Stimulated activated CD8-positive, alpha-beta memory T cell treated with anti-CD3 and anti-CD28 coated beads, Interleukin-12 subunit alpha, Interleukin-12 subunit beta, amount 100 ng/mL, for 24 hours (primary cell): ENCODE data around the gene WDR7.

Experiments
- DNase-seq: peaks from one replicate; pipeline ENCODE4 v3.0.0-alpha.2; 2020; ENCODE audit errors: extremely low read depth

The WDR7 gene

GRCh38 chr18:57040175-57040574 is 389.0 kb downstream of the WDR7 start:
- DNase-seq: no peak

DNA sequence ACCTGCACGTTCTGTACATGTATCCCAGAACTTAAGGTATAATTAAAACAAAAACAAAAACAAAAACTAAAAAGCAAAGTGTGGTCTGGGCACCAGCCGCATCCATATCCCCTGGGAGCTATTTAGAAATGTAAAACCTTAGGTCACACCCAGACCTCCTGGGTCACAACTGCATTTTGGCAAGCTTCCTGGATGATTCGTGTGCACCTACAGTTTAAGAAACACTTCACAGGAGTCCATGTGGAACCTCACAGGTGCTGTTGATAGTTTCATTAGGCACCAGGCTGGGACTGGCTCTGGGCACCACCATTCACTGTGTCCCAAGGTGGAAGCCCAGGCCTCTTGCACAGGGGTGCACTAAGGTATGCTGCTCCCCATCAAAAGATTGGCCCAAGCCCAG is 392.1 kb downstream of the WDR7 start:
- DNase-seq: no peak

- DNase-seq: no peak
Observed at GRCh38 chr18:57048351-57048750, 397.2 kb downstream of the WDR7 start.

DNA sequence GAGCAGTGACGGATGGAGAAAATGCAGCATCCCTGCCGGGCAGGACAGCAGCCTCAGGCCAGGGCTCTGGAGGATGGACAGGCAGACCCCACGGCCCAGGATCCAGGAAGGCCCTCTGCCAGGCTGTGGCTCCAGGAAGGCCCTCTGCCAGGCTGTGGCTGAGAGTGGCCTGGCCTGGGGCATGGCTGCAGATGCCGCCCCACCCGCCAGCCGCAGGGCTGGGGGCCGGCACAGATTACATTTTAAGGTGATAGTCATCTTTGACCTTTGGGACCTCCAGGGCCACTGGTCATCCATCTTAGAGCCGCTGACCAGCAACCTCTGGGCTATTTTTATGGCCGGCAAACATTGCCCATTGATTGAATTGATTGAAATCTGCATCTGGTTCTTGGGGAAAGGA is 397.7 kb downstream of the WDR7 start:
- no peak for DNase-seq

DNA sequence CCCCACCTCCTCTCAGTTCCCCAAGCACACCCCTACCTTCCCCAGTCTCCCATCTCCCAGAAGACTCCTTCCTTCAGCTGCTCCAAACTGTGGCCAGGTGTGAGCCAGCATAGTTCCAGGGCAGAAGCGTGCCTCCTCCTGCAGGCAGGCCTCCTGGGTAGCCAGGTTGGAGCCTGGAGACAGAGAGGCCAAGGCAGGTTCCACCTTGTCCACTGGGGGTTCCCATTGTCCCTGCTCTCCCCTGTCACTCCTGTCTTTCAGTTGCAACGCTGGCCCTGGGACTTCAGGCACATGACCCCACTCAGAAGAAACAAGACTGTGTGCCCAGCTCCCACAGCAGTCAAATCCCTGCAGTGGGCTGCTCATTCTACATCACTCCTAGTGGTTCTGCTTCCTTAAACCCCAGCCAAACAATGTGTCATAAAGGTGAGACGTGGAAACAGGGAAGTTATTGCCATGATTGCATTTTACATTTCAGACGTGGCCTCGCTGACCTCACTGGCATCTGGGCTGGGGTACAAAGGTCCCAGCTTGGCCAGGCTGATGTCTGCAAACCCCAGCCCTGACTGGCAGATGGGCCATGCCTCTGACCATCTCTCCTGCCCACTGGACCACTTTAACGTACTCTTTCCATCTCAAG is 399.3 kb downstream of the WDR7 start:
- DNase-seq: no peak

GRCh38 chr18:57051021-57051656 is 400.0 kb downstream of the WDR7 start:
- no peak for DNase-seq

- DNase-seq: no peak
Observed at GRCh38 chr18:57051657-57052044, 400.5 kb downstream of the WDR7 start.

GRCh38 chr18:57052173-57052572 is 401.0 kb downstream of the WDR7 start:
- no peak for DNase-seq

DNA sequence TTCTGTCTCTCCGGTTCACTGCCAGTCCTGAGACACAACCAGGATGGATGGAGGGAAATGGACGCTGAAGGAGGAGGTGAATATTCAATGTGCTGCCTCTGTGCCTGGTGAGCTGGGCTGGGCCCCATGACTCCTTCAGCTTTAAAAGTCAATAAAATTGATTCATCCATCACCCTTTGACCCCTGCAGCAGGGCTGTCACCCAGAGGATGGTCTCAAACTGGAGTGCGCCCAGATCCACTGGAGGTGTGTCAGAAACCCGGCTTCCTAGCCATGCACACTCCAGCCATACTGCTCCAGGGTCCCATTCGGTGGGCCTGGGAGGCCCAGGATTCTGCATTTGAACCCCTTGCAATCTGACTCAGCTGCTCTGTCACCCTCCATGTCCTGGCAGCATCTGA is 401.6 kb downstream of the WDR7 start:
- DNase-seq: no peak

DNA sequence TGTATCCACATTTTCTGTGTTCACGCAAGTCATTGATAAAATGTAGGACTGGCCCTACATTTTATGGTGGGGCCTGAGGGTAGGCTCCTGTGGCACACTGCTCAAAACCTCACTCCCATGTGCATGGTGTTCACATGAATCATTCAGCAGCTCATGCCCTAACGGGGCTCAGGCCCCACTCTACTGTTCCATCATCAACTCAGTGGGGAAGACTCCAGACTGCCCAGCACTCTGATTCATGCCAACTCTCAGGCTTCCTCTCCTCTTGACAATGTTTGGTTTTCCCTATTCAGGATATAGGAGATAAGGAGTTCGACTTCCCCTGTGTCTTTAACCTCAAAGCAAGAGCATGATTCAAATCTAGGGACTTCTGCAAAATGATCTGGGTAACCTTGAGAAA is 403.7 kb downstream of the WDR7 start:
- DNase-seq: no peak

- DNase-seq: no peak
Observed at GRCh38 chr18:57057890-57058289, 406.7 kb downstream of the WDR7 start.

- DNase-seq: no peak
Observed at GRCh38 chr18:57058734-57059133, 407.6 kb downstream of the WDR7 start.

GRCh38 chr18:57059366-57059765 is 408.2 kb downstream of the WDR7 start:
- DNase-seq: no peak

DNA sequence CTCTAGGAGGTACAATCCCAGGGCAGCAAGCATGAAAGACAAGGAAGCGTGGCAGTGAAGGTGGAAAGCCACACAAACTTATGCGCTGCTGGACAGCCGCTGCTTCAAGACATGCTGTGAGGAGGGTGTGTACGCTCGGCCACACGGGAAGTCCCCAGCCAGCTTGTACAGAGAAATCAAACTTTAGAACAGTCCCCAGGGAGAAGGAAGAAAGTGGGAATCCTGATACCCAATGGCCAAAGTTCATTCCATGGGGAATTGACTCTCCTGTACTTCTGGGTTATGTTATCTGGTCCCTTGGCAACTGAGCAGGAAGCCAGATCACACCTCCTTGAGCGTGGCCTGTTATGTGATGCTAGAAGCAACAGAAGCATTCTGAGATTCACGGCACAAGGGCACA is 409.7 kb downstream of the WDR7 start:
- no peak for DNase-seq

- no peak for DNase-seq
Observed at GRCh38 chr18:57062178-57062577, 411.0 kb downstream of the WDR7 start.

GRCh38 chr18:57062844-57063243 is 411.7 kb downstream of the WDR7 start:
- no peak for DNase-seq

GRCh38 chr18:57063601-57064103 is 412.5 kb downstream of the WDR7 start:
- no peak for DNase-seq

DNA sequence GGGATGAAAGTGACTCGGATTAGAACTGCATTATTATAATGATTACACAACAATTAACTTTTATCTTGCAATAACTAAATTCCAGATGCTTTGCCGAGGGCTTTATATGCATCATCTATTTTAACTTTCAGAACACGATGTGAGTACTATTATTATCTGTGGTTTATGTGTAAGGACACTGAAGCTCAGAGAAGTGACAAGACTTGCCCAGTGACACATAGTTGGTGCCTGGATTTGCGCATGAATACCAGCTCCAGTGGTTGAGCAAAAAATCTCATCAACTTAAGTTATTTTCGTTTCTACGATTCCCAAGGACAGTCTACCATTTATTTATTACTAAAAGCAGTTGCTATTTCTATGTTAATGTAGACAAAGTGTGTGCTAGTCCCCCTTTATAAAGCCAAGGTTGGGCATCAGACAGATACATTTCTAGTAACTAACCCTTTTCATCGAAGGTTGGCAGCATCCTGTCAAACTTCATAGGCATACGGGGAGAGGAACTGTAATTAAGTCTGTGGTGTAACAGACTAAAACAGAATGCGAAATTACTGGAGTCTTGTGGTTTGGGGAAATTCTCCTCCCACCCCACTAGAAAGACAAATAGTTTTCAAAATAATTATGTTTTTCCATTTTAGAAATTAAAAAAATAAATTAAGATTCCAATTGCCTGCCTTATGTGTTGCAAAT is 422.5 kb downstream of the WDR7 start:
- DNase-seq: no peak

DNA sequence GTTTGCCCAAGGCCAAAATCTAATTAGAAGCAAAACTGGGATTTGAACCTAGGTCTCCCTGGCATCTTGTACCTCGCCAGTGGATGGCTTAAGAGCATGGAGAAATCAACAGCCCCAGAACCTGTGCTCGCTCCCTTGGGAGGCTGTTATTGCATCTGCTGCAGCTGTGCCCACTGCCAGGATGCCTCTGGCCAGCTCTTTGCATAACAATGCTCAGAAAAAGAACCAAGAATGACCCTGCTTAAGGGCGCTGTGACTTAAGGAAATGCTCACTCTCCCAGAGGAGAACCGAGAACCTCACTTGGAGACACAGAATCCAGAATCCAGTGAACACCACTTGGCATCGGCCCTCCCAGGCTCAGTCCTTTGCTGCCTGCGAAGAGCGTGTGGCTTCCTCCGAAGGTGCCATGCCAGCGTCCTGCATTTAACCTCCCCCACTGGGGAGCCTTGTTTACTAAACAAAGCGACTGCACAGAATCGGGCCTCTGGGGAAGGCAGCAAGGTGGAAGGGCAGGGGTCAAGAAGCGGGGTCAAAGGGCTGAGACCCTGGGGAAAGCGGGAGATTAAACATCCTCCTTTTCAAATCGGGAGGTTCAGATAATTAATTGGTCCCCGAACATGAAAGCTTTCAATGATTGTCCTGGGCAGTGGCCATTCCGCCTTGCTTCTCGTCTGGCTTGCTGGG is 424.7 kb downstream of the WDR7 start:
- no peak for DNase-seq

- no peak for DNase-seq
Observed at GRCh38 chr18:57077005-57077765, 426.0 kb downstream of the WDR7 start.

DNA sequence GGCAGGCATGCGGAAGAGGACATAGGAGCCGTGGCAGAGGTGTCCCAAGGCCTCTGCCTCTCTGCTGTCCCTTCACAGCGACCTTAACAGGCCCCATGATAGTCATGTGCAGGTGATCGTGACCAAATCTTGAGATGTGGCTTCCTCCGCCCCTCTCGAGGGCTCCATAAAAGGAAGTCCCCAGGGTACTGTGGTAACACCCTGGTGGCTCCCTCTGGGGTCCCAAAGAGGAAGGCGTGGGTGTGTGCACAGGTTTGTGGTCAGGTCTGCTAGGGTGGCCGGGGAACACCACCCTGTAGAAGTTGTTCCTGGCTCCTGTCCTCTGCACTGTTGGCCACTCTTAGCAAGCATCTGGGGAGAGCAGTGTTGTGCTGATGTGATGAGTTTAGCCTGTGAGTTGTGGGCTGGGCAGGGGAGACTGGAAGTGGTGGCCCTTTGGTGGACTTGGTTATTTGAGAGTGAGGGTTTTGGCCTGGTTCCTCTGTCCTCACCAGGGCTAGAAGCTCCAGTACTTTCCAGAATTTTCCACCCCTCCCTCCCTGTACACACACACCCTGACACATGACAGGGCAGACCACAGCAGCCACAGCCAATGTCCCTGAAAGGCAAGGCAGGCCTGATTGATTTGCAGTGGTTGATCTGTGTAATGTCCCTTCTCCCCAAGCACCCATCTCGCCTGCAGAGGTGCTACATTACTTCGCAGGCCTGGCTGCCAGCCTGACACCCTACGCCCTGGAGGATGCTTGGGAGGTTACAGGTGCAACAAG is 426.8 kb downstream of the WDR7 start:
- DNase-seq: no peak
